RWPE1 (cell line): ENCODE results near the gene TRIM72.
"Not testable (repeated sequence)": the region's sequence is repeated elsewhere in the genome, so short reads cannot be mapped to it uniquely, and the experiment has no call there.

ENCODE experiments used
- CTCF ChIA-PET: fragments of 350-600 bp; sonication (Branson Sonifier 250); formaldehyde crosslinking; extraction: SDS; loops from one replicate; lab custom pipeline; 2021; lab: Yijun Ruan, JAX
- POLR2A ChIA-PET: fragments of 400-600 bp; formaldehyde crosslinking; extraction: SDS; loops from one replicate; lab custom pipeline; 2020; ENCODE audit warnings: antibody characterized with exemption; ENCODE audit not compliant: low non-redundant PET; lab: Yijun Ruan, JAX
- DNase-seq: peaks from one replicate; pipeline ENCODE4 v3.0.0; 2012; ENCODE audit warnings: low spot score
- H3K27ac ChIP-seq: fragments of 450-650 bp; 2 replicates; pipeline ENCODE4 v1.5.1; 2017
- CTCF ChIP-seq: fragments of 450-650 bp; conservative IDR thresholded peaks from 2 replicates; pipeline ENCODE4 v1.5.1; 2017; ENCODE audit warnings: low read depth, mild to moderate bottlenecking

TRIM72 gene

DNA sequence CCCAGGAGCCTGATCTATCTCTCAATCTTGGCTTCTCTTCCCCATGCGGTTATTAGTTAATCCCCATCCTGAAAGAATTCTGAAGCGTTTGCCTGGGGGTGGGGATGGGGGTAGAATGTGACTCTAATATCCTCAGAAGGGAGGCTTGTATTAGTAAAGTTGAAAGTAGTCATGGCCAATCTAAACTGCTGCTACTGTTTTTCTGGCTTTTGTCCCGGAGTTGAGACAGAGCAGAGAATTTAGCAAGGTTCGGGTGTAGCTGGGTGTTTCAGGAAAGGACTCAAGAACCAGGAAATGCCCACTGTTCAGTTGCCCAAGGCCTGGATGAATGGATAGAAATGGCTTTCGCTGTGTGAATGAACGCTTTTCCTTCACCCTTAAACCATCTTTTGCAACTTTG lies 28.3 kb downstream of the TRIM72 start:
- CTCF ChIA-PET = interaction anchor here (0.9 kb wide), 1 partner anchor 60 kb away, joined by 4 read pairs; no protein-coding TSS in a partner anchor

GRCh38 chr16:31243734-31244670 lies 30.1 kb downstream of the TRIM72 start:
- ChIA-PET CTCF (no interaction called here), POLR2A (interaction anchor here (0.6 kb wide), 1 partner anchor 20 kb away, joined by 4 read pairs; no protein-coding TSS in a partner anchor)
- no peak overlapping the region for H3K27ac ChIP-seq
- no peak for TF ChIP-seq CTCF
- no peak for DNase-seq

More for the DNA sequence above, 28.3 kb downstream of the TRIM72 start:
- TF ChIP-seq CTCF = no peak
- DNase-seq = no peak
- POLR2A ChIA-PET = no interaction called here
- H3K27ac ChIP-seq = no peak overlapping the region

GRCh38 chr16:31245598-31245997 lies 31.7 kb downstream of the TRIM72 start:
- DNase-seq, H3K27ac ChIP-seq, CTCF ChIA-PET: not testable (repeated sequence)
- POLR2A ChIA-PET = interaction anchor here (0.5 kb wide), 1 partner anchor 66 kb away, joined by 3 read pairs; the partner anchor contains the start of gene FUS

DNA sequence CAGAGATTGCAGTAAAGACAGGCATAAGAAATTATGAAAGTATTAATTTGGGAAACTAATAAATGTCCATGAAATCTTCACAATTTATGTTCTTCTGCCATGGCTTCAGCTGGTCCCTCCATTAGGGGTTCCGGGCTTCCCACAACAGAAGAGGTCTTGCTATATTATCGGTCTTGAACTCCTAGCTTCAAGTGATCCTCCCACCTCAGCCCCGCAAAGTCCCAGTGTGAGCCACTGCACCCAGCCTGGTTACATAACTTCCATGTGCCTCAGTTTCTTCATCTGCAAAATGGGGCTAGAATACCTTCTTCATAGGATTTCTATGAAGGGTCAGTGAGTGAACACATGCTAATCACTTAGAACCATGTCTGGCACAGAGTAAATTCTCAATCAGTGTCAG lies 32.4 kb downstream of the TRIM72 start:
- POLR2A ChIA-PET = interaction anchor here (0.5 kb wide), 1 partner anchor 67 kb away, joined by 3 read pairs; the partner anchor contains the start of gene FUS
- no peak for DNase-seq
- no peak overlapping the region for H3K27ac ChIP-seq
- CTCF ChIA-PET = interaction anchor here (0.6 kb wide), 1 partner anchor 52 kb away, joined by 4 read pairs; no protein-coding TSS in a partner anchor
- no peak for TF ChIP-seq CTCF

DNA sequence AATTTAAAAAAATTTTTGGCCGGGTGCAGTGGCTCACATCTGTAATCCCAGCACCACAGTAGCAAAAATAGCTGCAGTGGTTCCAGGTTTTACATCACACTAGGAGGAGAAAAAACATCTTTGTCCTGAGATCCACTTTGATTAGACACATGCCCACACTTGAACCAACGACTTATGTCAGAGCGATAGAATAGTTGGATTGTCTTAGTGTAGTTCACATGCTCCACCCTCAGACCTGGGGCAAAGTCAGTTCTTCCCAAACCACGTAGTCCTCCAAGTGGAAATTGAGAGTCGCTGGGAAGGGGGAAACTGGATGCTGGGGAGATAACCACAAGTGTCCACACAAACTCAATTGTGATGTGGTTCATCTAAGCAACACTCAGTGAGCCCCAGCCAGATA lies 34.4 kb downstream of the TRIM72 start:
- no peak for TF ChIP-seq CTCF
- H3K27ac ChIP-seq = no peak overlapping the region
- no peak for DNase-seq
- ChIA-PET POLR2A (no interaction called here), CTCF (interaction anchor here (0.6 kb wide), 1 partner anchor 377 kb away, joined by 3 read pairs; no protein-coding TSS in a partner anchor)

DNA sequence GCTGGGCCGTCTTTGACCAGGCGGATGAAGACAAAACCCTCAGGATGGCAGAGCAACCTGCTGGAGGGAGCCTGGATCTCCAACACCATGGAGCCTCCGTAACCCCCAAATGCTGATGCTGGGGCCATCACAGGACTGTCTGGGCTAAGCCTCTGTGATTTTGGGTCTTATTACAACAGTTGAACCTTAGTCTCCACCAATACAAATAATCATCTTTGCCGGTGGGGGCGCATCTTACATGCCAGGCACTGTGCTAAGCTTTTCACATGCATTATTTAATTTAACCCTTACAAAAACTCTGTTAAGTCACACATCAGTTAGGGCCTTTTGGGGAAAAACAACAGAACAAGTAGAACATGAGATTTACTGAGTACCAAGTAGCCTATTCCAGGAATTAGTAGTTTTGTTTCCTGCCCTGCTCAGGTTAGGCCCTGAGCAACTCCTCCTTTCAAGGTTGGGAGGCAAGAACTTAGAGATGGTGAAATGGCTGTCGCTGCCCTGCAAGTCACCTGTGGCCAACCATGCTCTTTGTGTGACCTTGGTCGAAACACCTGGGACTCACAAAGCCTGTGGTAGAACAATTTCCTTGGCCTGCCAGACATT lies 37.0 kb downstream of the TRIM72 start:
- TF ChIP-seq CTCF = no peak
- ChIA-PET CTCF (no interaction called here), POLR2A (no interaction called here)
- H3K27ac ChIP-seq = no peak overlapping the region
- no peak for DNase-seq
